ENCODE data around the gene MYH11.

The MYH11 gene

DNA sequence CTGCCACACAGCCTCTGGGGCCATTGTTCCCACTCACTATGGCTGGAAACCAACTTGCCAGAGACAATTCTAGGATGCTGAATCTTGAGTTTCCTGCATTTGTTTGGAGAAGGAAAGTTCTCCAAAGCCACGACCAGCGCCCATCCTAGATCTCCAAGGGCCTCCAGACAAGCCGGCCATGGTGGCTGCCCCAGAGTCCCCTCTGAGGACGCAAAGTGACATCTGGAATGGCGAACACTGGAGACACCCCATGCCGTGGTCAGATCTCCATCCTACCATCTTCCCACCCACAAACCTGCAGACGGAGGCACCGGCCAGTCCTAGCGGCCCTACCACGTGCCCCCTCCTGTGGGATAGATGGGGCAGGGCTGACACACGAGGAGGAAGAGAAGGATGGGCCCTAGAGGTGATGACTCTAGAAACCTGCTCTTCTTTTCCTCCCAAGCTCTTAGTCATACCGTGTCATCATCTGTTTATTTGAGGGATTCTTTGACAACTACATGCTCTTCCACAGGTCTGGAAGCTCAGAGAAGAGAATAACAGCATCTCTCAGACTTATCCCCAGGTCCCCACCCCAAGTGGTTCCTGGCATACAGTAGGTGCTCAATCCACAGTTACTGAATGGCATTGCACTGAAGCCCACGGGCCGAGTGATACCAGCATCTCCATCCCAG is 71.3 kb downstream of the MYH11 start:
- Histone ChIP-seq H4K20me1 (ENCODE audit: insufficient read depth, low read length) (no peaks in the 10 kb centered on the region), H3K27me3 (ENCODE audit: low read depth, low read length) (no peaks in the 10 kb centered on the region), H3K36me3 (replicated peaks; ENCODE audit: low read depth, low read length) (no peaks in the 10 kb centered on the region), H3K4me3 (ENCODE audit: low read length) (no peak overlapping the region), H3K4me1 (ENCODE audit: low read length) (no peaks in the 10 kb centered on the region), H3K4me2 (ENCODE audit: low read length) (no peak overlapping the region), H3K27ac (ENCODE audit: low read length) (no peak overlapping the region), H3K79me2 (ENCODE audit: low read length) (no peaks in the 10 kb centered on the region), H3K9me3 (ENCODE audit: insufficient read depth, low read length) (no peaks in the 10 kb centered on the region), H2AFZ (ENCODE audit: low read depth, low read length) (no peak overlapping the region), H3K9ac (ENCODE audit: low read length) (no peak overlapping the region)
- TF ChIP-seq, protein P1, sequence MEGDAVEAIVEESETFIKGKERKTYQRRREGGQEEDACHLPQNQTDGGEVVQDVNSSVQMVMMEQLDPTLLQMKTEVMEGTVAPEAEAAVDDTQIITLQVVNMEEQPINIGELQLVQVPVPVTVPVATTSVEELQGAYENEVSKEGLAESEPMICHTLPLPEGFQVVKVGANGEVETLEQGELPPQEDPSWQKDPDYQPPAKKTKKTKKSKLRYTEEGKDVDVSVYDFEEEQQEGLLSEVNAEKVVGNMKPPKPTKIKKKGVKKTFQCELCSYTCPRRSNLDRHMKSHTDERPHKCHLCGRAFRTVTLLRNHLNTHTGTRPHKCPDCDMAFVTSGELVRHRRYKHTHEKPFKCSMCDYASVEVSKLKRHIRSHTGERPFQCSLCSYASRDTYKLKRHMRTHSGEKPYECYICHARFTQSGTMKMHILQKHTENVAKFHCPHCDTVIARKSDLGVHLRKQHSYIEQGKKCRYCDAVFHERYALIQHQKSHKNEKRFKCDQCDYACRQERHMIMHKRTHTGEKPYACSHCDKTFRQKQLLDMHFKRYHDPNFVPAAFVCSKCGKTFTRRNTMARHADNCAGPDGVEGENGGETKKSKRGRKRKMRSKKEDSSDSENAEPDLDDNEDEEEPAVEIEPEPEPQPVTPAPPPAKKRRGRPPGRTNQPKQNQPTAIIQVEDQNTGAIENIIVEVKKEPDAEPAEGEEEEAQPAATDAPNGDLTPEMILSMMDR (IDR thresholded peaks at IDR 0.05; ENCODE audit: low read depth, low read length), result no peak

DNA sequence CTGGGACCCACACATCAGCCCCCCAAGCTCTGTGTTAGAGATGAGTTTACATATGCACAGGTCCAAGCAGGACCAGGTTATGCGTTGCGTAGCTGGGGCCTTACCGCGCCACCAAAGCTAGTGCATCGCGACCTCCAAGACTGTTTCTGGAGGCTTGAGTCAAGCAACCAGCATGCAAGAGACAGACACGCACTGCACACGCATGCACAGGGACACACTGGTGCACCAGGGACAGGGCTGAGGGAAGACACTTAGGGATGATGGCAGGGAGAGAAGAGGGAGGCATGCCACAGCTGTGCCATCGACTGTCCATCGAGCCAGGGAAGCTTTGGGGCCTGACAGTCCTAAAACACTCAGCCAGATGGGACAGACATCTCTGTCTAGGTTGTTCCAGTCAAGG is 72.8 kb downstream of the MYH11 start:
- H3K27ac ChIP-seq (ENCODE audit: low read length), result no peak overlapping the region
- H3K36me3 ChIP-seq (replicated peaks; ENCODE audit: low read depth, low read length), result no peaks in the 10 kb centered on the region
- H3K4me3 ChIP-seq (ENCODE audit: low read length), result no peak overlapping the region
- no peaks in the 10 kb centered on the region for H3K4me1 ChIP-seq (ENCODE audit: low read length)
- no peaks in the 10 kb centered on the region for H4K20me1 ChIP-seq (ENCODE audit: insufficient read depth, low read length)
- no peak overlapping the region for H3K4me2 ChIP-seq (ENCODE audit: low read length)
- no peak overlapping the region for H2AFZ ChIP-seq (ENCODE audit: low read depth, low read length)
- H3K9ac ChIP-seq (ENCODE audit: low read length), result no peak overlapping the region
- H3K79me2 ChIP-seq (ENCODE audit: low read length), result no peaks in the 10 kb centered on the region
- TF ChIP-seq EZH2phosphoT487 (IDR thresholded peaks at IDR 0.05; ENCODE audit: low read depth), result no peak
- TF ChIP-seq, protein P1 (IDR thresholded peaks at IDR 0.05; ENCODE audit: low read depth, low read length), result no peak
- H3K27me3 ChIP-seq (ENCODE audit: low read depth, low read length), result no peaks in the 10 kb centered on the region
- no peaks in the 10 kb centered on the region for H3K9me3 ChIP-seq (ENCODE audit: insufficient read depth, low read length)

DNA sequence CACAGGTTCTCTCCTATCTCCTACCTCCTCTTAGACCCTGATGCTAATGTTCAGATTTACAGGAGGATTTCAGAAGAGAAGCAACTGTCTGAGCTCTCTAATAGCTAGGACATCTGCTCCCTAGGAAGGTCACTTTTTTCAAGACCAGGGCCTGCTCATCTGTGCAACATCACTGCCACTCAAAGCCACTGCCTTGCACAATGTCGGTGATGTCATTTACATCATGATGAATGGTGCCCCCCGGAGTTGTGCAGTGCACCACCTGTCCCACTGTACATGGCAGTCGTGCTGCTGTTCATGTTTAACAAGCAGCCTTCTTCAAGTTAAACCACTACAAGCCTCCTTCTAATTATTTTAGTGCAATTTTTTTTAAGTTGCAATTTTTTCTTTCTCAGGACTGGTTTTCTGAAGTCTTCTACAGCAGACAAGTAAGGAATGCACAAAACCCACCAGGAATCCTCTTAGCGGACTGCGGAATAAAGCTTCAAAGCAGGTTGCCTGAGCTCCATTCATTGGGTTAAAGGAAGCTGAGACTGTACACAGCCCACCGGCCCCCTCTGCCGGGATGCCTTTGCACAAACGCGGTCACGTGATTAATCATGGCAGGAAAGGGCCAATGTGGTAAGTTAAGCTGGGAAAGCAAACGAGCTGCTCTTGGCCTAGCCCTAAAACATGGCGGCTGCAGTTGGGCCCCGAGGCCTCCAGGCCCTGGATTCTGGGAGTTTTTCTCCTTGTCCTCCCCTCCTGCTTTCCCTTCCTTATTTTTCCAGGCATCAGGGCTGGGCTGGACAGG is 74.1 kb downstream of the MYH11 start:
- Histone ChIP-seq H4K20me1 (ENCODE audit: insufficient read depth, low read length) (no peaks in the 10 kb centered on the region), H2AFZ (ENCODE audit: low read depth, low read length) (no peak overlapping the region), H3K9me3 (ENCODE audit: insufficient read depth, low read length) (no peaks in the 10 kb centered on the region), H3K27ac (ENCODE audit: low read length) (no peak overlapping the region), H3K4me2 (ENCODE audit: low read length) (no peak overlapping the region), H3K4me3 (ENCODE audit: low read length) (no peak overlapping the region), H3K9ac (ENCODE audit: low read length) (no peak overlapping the region), H3K27me3 (ENCODE audit: low read depth, low read length) (no peaks in the 10 kb centered on the region), H3K4me1 (ENCODE audit: low read length) (peaks cover 3% of the 10 kb centered on the region; the same call in 1 of the 2 replicates), H3K79me2 (ENCODE audit: low read length) (no peaks in the 10 kb centered on the region), H3K36me3 (replicated peaks; ENCODE audit: low read depth, low read length) (no peaks in the 10 kb centered on the region)
- TF ChIP-seq, protein P1 (IDR thresholded peaks at IDR 0.05; ENCODE audit: low read depth, low read length), result no peak
- no peak for TF ChIP-seq EZH2phosphoT487 (IDR thresholded peaks at IDR 0.05; ENCODE audit: low read depth)

DNA sequence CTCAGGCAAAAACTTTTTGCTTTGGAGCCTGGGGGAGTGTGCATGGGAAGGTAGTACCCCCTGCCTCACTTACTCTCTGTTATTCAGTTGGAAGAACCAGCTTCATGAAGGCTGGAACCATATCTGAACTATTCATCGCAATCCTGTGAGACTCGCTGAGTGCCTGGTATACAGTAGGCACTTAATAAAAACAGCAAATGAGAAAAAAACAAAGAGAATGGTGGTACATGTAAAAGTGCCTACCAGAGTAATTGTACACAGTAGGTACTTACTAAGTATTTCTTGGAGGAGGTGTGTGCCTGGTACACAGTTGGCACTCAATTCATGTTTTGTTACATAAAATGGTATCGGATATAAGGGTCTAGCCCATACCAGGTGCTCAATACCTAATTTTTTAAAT is 75.2 kb downstream of the MYH11 start:
- Histone ChIP-seq H3K36me3 (replicated peaks; ENCODE audit: low read depth, low read length) (no peaks in the 10 kb centered on the region), H3K4me2 (ENCODE audit: low read length) (no peak overlapping the region), H3K27me3 (ENCODE audit: low read depth, low read length) (no peaks in the 10 kb centered on the region), H4K20me1 (ENCODE audit: insufficient read depth, low read length) (no peaks in the 10 kb centered on the region), H2AFZ (ENCODE audit: low read depth, low read length) (no peak overlapping the region), H3K4me3 (ENCODE audit: low read length) (no peak overlapping the region), H3K9me3 (ENCODE audit: insufficient read depth, low read length) (no peaks in the 10 kb centered on the region), H3K79me2 (ENCODE audit: low read length) (no peaks in the 10 kb centered on the region), H3K9ac (ENCODE audit: low read length) (no peak overlapping the region), H3K4me1 (ENCODE audit: low read length) (peaks cover 3% of the 10 kb centered on the region; the same call in 1 of the 2 replicates), H3K27ac (ENCODE audit: low read length) (no peak overlapping the region)
- no peak for TF ChIP-seq EZH2phosphoT487 (IDR thresholded peaks at IDR 0.05; ENCODE audit: low read depth)
- TF ChIP-seq, protein P1 (IDR thresholded peaks at IDR 0.05; ENCODE audit: low read depth, low read length), result no peak
